Epithelial cell of esophagus (primary cell): Measurements from ENCODE around the gene PMF1.
A peak's percentile ranks its signal among the peaks of the same experiment; 100 is the strongest.

Experiments
- DNase-seq: peaks from one replicate; pipeline ENCODE4 v3.0.0; 2010; ENCODE audit warnings: low read depth
- H3K4me3 ChIP-seq: 2 replicates; pipeline ENCODE4 v1.5.1; 2011; ENCODE audit warnings: mild to moderate bottlenecking, low read length, control low read depth
- TF ChIP-seq, protein P1 (sequence below): IDR thresholded peaks from 2 replicates; pipeline ENCODE4 v1.5.1; 2011; ENCODE audit warnings: low read depth, mild to moderate bottlenecking, low read length, control low read depth, inconsistent platforms; ENCODE audit not compliant: insufficient read depth; ENCODE audit errors: missing control alignments

PMF1 gene

GRCh38 chr1:156257711-156258110 lies 44.9 kb downstream of the PMF1 start:
- H3K4me3 ChIP-seq = no peak overlapping the region
- TF ChIP-seq, protein P1, sequence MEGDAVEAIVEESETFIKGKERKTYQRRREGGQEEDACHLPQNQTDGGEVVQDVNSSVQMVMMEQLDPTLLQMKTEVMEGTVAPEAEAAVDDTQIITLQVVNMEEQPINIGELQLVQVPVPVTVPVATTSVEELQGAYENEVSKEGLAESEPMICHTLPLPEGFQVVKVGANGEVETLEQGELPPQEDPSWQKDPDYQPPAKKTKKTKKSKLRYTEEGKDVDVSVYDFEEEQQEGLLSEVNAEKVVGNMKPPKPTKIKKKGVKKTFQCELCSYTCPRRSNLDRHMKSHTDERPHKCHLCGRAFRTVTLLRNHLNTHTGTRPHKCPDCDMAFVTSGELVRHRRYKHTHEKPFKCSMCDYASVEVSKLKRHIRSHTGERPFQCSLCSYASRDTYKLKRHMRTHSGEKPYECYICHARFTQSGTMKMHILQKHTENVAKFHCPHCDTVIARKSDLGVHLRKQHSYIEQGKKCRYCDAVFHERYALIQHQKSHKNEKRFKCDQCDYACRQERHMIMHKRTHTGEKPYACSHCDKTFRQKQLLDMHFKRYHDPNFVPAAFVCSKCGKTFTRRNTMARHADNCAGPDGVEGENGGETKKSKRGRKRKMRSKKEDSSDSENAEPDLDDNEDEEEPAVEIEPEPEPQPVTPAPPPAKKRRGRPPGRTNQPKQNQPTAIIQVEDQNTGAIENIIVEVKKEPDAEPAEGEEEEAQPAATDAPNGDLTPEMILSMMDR = no peak
- no peak for DNase-seq

DNA sequence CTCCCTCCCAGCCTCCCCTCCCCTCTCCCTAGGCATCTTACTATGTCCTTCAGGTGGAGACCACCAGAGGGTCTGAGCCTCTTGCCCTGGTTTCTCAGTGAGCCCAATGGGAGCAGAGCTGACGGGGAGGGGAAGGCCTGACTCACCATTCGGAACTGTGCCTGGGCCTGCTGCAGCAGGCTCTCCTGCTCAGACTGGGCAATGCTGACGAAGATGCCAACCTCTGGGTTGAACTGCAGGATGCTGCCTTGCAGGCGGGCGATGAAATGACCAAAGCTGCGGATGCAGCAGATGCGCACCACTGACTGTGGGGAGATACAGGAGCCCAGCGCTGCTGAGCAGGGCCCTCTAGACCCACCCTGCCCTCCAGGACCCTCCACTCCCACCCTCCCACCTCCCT lies 46.1 kb downstream of the PMF1 start:
- H3K4me3 ChIP-seq = no peak overlapping the region
- DNase-seq = peak; percentile 90
- TF ChIP-seq, protein P1 = no peak

DNA sequence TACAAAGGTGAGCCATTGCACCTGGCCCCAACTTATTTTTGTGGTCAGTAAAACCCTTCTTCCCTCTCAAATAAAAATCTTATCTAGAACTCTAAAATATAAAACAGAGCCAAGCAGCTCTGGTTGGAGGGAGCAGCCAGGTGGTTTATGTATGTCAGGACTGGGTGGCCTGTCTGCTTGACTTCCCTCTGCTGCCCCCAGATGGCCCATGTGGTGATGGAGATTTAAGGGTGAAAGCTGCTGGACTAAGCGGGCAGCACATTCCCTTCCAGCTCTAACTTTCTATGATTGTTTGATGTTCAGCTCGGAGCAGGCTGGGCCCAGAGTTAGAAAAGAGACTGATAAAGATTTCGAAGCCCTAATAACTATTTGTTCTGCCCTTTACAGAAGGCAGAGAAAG lies 47.0 kb downstream of the PMF1 start:
- TF ChIP-seq, protein P1 = no peak
- H3K4me3 ChIP-seq = no peak overlapping the region
- no peak for DNase-seq

DNA sequence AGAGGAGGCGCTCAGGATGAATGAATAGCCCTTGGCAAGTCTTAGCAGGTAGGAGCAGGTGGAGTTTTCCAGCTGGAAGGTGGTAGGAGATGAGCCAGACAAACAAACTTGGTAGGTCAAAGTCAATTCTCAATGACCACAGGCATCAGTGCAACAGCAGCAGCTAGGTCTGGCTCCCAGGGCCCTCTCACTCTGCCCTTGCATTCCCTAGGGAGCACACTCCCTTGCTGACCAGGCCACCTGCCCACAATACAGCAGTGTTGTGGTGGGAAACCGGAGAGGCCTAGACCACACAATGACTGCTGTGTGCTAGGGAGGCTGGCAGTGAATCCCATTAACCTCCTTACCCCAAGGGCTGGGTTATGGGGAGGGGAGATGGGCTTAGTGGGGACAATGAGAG lies 48.1 kb downstream of the PMF1 start:
- H3K4me3 ChIP-seq = no peak overlapping the region
- DNase-seq = peak; percentile 66
- TF ChIP-seq, protein P1 = no peak

DNA sequence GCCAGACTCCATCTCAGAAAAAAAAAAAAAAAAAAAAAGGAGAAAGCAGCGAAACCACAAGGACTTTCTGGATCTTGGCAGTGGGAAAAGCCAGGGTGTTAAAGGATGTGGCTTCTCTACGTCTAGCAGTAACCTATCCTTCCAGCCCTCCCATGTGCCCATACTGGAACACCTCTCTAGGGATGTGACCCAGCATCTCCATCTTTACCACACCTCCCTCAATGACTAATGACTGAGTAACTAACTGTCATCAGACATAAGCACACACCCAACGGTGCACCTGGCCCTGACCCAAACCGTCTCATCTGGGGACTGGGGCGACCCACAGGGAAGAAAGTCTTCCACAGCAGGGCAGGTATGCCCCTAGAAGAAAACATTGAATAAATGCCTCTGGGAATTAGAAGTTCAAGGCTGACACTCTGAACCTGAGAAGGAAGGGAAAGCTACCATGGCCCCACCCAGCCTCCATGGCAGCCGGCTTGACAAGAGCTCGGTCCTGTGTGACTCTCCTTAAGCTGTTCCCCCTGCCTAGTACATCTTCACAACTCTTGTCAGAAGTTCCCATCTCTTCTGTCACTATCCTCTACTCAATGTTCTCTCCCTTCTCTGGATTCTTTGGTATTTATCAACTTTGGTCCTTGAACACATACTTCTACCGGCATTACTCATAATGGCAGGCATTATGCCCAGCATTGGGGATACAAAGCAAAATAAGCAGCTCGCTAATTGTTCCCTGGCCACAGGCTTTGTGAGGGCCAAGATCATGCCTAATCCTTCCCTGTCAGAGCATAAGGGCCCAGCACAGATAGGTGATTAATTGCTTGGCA lies 49.9 kb downstream of the PMF1 start:
- peak; percentile 92 for DNase-seq
- H3K4me3 ChIP-seq = no peak overlapping the region
- TF ChIP-seq, protein P1 = no peak

DNA sequence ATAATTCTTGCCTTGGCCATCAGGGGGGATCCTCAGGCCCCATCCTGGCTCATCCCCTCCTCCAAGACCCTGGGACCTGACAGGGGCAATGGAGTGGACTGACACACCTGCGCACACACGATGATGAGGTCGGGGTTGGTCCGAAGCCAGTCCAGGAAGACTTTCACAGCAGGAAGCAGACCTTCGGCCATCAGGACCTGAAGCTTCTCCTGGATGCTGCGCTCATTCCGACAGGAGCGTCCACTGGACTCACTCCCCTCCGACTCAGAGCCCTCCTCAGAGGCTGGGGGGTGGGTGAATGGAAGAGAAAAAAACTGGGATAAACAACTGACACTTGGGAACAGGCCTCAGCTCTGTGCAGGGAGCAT lies 50.5 kb downstream of the PMF1 start:
- DNase-seq = no peak
- no peak overlapping the region for H3K4me3 ChIP-seq
- TF ChIP-seq, protein P1 = no peak

GRCh38 chr1:156266051-156266450 lies 53.2 kb downstream of the PMF1 start:
- H3K4me3 ChIP-seq = no peak overlapping the region
- TF ChIP-seq, protein P1 = no peak
- DNase-seq = no peak
